HG03342 (cell line): Measurements from ENCODE around the gene PCCA.

Experiments used
- ATAC-seq: cut with Tn5 transposase; IDR thresholded peaks from one replicate; pipeline ENCODE4 v1.9.1; 2021; ENCODE audit warnings: mild to moderate bottlenecking, moderate library complexity; ENCODE audit not compliant: unreplicated experiment

Gene PCCA

DNA sequence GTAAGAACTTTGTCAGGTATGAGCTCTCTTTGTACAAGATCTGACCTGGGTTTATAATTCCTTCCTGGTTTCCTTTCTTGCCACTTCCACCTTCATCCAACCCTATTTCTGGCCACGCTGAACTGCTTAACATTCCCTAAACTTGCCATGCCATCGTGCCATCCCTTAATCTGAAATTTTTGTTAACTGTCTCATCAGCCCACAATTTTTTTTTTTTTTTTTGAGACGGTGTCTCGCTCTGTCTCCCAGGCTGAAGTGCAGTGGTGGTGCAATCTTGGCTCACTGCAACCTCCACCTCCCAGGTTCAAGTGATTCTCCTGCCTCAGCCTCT, 355.1 kb downstream of the PCCA start:
- ATAC-seq: no peak

DNA sequence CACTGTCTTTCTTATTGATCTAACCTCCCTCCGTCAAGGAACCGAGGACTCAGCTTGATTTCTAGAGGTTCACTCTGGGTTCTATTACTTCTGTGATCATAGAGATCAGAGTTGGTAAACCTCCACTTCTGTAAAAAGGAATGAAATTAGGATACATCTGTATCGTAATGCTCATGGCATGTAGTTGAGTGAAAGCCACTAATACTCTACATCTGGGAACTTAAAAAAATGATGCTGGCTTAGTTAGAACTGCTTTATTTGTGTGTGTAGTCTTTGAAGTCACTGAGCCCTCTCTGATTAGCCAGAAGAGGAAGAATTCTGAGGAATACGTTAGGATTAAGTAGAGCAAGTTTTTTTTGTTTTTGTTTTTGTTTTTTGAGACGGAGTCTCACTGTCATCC, 358.9 kb downstream of the PCCA start:
- no peak for ATAC-seq

DNA sequence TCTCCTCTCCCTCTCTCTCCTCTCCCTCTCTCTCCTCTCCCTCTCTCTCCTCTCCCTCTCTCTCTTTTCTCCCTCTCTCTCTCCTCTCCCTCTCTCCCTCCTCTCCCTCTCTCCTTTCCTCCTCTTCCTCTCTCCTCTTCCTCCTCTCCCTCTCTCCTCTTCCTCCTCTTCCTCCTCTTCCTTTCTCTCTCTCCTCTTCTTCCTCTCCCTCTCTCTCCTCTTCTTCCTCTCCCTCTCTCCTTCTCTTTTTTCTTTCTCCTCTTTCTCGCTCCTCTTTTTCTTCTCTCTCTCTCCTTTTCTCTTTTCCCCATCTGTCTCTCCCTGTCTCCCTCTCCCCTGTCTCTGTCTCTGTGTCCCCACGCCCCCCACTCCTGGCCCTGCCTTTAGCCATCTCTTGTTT, 363.0 kb downstream of the PCCA start:
- ATAC-seq: no peak

DNA sequence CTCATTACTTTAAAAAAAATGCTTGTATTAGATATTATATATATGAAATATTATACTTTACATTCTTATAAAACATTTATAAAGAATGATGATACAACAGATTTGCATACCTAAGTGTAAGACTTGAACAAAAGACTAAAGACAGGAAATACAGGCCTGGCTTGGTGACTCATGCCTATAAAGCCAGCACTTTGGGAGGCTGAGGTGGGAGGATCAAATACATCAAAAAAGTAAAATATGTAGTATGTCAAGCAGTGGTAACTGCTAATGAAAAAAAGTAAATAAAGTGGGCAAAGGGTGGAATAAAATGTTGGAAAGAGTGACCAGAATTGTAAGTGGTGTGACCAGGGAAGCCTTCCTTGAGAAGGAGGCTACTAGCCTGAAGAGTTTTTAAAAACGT, 366.0 kb downstream of the PCCA start:
- no peak for ATAC-seq

DNA sequence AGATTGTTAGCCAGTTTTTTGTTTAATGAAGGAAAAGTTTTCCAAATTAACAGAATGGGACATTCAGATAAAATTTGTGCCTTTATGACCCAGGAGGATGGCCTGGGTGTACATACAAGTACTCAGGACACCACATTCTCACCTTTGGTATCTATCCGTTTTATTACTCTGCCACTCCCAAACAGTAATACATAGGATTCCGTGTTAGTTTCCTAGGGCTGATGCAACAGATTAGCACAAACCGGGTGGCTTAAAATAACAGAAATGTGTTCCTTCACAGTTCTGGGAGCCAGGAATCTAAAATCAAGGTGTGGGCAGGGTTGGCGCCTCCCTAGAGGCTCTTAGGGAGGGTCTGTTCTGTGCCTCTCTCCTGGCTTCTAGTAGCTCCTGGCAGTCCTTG, 369.8 kb downstream of the PCCA start:
- no peak for ATAC-seq

DNA sequence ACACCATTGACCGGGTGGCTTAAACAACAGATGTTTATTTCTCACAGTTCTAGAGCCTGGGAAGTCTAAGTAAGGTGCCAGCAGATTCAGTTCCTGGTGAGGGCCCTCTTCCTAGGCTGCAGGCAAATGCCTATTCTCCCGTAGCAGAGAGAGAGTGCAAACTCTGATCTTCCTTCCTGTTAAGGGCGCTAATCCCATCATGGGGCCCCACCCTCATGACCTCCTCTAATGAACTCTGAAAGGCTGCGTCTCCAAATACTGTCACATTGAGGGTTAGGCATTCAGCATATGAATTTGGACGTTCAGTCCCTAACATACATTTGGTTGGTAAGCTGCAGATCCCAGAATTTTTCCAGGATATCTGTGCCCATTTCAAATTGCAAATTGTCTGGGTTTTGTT, 370.9 kb downstream of the PCCA start:
- no peak for ATAC-seq

DNA sequence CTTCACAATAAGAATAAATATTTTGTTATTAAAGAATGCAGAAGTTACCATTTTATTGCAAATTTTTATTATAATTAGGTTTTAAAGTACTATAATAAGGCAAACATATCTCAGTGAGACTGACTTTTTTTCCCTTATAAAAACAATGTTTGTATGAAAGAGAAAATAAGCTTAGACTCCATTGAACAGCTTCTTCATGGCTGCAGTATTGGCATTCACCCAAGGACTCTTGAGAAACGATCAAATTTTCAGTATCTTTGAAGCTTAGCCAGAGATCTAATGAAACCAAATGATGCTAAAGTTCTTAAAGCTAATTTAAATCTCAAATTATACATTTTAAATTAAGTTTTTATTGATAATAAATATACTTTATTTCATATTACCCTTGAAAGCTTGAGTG, 371.4 kb downstream of the PCCA start:
- no peak for ATAC-seq

DNA sequence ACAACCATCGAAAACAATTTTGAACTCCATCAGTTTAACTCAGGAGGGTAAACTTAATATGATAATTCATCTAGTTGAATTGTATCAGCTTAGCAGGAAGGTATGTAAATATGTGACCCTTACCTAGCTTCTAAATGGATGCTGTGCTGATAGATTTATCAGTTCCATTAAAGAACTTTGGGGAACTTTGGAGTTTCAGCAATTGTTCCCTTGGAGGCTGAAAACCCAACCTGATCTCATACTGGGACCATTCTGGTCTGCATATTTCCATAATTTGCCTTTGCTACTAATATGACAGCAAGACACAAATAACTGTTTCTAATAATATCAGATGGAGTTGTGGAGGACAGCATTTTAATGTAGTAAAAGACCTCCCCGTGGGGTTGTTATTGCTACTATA, 371.9 kb downstream of the PCCA start:
- ATAC-seq: no peak

DNA sequence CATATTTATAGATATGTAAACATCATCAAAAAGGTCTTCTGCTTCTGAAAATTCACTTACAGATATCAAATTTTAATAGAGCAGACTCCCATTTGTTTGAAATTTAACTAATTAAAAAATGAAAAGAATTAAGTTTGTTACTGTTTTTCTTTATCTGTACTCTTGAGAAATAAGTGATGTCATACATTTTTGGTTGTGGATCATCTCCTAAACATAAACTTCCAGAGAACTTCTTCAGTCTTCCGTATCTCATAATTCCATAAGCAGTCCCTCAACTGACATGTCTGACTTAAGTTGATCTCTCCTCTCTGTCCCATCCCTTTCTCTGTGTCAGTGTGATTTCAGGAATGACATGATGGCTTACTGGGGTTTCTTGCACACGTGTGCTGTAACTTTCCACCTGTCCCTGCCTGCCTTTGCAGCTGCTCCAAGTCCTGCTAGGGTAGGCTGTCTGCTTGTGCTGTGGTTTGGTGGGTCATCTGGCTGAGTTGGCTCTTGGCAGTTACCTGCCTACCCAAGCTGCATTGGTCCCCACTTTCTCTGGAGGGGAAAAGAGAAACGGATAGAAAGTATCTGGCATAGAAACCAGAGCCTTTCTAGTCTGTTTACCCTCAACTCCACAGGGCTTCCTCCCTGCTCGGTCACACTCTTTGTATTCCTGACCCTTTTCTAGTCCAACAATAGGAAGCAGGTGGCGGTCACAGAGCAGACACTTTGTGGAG, 372.6 kb downstream of the PCCA start:
- ATAC-seq: no peak

DNA sequence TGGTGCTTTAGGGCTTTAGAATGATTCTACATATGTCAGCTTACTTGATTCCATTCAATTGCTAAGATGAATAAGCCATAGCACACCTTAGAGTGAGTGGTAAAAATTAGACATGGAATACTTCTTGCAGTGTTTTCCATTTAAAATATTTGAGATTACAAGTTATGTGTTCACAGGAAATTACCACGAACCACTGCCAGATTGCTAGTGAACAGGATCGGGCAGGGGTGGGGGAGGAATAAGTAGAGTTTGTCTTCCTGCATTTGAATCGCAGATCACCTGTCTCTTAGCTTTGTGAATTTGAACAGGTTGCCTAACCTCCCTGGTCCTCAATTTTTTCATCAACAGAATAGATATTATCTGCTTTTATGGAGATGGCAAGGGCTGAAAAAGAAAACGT, 375.1 kb downstream of the PCCA start:
- no peak for ATAC-seq

DNA sequence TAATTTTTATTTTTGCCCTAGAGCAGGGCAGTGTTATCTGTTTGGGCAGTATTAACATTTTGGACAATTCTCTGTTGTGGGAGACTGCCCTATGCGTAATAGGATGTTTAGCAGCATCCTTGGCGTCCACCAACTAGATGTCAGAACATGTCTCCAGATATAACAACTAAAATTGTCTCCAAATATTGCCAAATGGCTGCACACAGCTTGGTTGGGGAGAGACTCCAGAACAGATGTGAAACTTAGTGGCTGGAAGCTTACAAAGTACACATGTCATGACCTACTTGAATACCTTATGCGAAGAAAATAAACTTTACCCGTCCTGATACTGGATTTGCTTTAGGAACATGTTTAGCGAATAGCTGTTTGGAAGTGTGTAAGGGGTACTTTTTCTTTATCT, 376.7 kb downstream of the PCCA start:
- no peak for ATAC-seq

DNA sequence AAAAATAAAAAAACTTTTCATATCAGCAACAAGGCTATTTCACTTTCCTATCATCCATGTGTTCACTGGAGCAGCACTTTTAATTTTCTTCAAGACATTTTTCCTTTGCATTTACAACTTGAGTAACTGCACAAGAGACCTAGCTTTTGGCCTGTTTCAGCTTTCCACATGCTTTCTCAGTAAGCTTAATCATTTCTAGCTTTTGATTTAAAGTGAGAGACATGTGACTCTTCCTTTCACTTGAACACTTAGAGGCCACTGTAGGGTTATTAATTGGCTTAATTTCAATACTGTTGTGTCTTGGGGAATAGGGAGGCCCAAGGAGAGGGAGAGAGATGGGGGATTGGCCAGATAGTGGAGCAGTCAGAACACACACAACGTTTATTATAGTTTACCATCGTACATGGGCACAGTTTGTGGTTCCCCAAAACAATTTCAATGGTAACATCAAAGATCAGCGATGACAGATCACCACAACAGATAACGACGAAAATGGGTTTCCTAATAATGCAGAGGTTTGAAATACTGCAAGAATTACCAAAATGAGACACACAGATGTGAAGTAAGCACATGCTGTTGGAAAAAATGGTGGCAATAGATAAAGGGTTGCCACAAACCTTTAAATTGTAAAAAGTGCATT, 382.1 kb downstream of the PCCA start:
- ATAC-seq: no peak

DNA sequence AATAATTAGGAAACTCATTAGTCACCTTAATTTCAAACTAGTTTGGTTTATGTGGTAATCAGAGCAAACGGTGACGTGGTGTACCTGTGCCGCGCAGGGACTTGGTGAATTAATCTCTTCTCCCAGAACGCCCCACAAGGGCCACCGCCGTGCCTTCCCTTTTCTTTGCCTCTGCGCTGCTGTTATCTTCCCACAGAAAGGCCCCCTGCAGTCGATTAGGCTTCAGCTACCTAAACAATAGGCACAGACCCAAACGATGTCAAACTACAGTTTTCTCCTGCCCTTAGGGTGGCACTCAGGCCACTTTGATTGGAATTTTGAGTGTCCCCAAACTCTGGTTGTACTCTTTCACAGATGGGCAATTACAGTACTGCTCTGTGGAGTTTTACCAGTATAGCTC, 384.2 kb downstream of the PCCA start:
- no peak for ATAC-seq

DNA sequence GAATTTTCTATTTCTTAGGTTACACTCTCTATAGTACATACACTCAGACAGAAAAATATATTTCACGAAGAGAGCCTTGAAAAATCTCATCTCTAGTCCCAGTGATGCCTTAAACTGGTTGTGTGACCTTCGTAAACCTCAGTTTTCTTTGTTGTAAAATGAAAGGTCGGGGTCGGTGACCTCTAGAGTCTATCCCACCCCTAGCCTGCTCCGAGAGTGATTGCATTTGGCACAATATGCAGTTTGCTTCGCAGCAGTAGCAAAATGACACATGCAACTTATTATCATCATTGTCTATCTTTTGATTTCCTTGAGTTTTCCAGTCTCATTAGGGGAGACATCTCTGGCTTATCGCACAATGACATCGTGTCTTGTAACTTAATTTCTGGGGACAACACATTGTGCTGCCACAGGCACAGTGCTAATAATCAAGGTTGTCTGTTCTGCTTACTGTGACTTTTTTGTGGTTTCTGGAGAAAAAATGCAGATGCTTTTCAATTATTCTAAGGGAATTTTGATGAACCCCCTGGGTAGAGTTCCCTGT, 384.7 kb downstream of the PCCA start:
- ATAC-seq: no peak

DNA sequence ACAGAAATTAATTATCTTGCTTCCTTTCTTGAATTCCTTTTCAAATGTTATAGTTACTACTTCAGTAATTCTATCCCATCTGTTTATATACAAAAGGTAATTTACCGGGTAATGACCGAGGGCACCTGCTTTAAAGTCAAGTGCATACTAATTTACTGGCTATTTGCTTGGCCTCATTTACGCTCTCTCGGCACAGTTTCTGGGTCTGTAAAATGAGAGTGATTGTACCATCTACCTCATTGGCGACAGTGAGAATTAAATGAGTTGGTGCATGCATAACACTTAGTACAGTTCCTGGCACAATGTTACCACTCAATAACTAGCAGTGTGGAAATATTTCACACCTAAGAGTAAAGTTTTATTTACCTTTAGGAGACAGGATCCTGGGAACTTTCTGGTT, 388.1 kb downstream of the PCCA start:
- no peak for ATAC-seq

DNA sequence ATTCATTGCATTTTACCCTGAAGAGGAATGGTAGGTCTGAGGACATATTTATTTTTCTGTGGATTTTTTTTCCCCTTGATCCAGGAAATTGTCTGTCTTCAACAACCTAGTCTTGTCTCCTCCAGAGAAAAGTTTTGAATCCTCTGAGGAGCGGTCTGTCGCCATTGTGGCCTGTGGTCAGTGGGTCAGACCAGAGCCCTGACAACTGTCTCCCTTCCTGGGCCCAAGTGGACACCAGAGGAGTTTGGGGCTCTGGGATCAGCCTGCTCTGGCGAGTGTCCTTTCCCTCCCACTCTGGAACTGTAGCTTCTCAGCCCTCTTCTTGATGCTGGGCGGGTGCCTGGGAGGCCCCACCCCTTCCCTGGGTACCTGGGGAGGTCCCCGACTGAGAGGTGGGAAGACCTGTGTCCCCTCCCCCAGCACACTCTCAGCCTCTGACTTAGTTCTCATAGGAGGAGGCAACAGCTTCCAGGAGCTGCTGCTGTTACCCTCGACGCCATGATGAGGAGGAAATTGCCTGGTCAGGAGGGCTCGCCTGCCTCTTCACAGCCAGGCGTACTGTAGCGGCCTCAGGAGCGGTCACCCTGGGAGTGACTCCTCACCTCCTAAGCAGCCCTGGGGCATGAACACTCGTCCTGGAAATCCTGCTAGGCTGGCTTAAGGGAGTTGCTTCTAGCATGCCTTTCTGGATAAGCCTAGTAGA, 389.4 kb downstream of the PCCA start:
- no peak for ATAC-seq

DNA sequence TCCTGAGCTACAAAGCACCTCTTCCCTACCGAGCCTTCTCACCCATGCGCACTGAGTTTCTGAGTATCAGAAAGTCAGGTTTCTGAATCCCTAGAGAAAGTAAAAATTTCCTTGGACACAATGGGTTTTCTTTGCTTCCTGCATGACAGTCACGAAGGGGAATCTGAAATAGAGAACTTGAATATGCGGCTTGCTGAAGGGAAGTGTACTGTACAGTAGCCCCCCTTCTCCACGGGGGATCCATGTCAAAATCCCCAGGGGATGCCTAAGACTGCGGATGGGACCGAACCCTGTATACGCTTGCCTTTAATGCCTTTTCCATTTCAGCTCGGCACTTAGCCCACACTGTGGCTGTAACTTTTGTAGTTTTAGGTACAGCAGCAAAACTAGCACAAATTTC, 391.8 kb downstream of the PCCA start:
- ATAC-seq: no peak

DNA sequence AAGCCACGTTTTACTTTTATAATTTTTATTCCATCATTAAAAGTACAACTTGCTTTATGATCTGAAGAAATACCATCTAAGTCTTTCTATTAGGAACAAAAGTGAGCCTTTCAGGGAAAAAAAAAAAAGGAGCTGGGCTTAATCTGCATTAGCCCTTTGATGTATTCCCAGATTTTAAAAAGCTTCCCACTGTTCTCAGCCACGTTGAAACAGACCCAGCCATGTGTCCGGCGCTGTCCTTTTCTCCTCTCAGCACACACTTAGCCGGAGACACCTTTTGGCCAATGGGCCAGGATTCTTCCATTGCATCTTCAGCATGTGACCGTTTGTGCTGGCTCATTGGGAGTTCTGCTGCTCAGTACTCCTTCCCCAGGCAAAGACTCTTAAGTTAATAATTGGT, 394.2 kb downstream of the PCCA start:
- no peak for ATAC-seq

DNA sequence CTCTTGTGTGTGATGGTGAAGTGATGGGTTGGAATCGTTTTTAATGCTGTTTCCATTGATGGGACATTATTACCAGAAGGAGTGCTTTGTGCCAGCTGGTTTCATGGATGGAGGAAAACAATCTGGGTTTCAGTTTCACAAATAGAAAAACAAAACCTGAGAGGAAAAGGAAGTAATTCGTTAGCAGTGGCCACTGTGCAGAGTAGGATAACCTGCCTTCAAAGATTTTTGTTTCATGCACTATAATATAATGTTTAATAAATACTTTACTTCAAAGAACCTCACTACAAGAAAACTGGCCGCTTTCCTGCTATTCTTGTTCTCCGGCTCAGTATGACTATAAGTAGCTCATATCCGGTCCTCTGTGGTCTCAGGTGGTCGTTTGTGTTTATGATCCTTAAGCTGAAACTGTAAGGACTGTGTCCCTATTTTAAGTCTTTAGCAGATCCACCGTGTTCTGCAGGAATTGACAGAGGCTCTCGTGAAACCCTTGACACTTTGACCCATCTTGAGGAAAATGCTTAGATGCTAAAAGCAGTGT, 395.0 kb downstream of the PCCA start:
- ATAC-seq: no peak

DNA sequence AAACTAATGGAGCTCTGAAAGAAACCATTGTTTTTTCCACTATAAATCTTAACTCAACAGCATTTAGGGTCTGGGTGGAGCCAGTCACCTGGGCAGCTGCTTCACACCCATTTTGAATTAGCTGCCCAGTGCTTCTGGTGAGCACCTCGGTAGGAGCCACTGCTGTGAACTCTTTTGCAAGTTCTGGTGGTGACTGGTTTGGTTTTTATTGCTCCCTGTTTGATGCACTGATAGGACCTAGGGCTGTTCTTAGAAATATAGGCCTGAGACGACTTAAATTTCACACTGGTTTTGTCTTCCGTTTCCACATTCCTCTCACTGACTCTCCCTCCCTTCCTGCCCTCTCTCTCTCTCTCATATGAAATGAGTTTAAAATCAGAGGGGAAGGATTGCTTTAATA, 395.8 kb downstream of the PCCA start:
- ATAC-seq: no peak

DNA sequence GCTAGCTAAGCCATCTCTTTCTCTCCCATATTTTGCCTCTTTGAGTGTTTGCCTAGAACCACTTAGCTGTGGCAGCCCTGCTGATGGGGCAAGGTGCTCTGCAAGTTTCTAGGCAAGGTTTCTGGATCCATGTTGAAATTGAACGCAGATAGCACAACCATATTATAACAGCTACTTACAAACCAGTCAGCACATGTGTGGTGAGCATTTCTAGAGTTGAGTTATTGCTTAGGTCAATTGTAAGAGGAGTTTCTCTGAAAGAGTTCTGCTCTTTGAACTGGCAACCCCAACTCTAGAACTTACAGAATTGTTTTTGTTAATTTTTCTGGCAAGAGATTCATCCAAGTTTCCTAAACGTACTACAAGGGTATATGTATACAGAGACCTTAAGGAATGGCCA, 396.4 kb downstream of the PCCA start:
- no peak for ATAC-seq

DNA sequence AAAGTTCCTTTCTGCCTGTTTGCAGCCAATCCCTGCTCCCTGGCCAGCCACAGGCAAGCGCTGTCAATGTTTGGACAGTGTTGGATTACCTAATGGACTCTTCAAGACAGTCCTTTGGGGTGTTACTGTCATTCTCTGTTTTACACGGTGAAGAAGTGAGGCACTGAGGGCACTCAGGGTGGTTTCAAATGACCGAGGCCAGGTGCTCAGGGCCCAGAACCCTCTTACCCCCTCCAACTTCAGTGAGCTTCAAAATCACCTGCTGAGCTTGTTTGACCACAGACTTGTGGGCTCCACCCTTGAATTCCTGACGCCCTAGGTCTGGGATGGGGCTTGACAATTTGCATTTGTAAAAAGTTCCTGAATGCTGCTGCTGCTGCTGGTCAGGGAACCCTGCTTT, 401.8 kb downstream of the PCCA start:
- ATAC-seq: no peak
